OCI-LY3 (cell line): Measurements from ENCODE around the gene KRT8.

Experiments used
- H2AFZ ChIP-seq: fragments of 200-600, 300-600 bp; shearing (Covaris generic); 2 replicates; pipeline ENCODE4 v1.6.0; 2014; ENCODE audit warnings: antibody characterized with exemption, low read depth, low read length
- H3K27ac ChIP-seq: fragments of 200-600, 300-600 bp; sonication (generic); 2 replicates; pipeline ENCODE4 v1.5.1; 2014; ENCODE audit warnings: mild to moderate bottlenecking, low read length, moderate library complexity, mixed read lengths
- H3K27me3 ChIP-seq: fragments of 200-600, 300-600 bp; sonication (generic); 2 replicates; pipeline ENCODE4 v1.6.1; 2014; ENCODE audit warnings: low read depth, low read length, mixed read lengths
- H3K36me3 ChIP-seq: fragments of 200-600, 300-600 bp; sonication (generic); replicated peaks from 2 replicates; pipeline ENCODE3; 2014; ENCODE audit warnings: low read depth, low read length, mixed read lengths
- H3K4me1 ChIP-seq: fragments of 300-600, 200-600 bp; sonication (generic); 2 replicates; pipeline ENCODE4 v1.6.1; 2014; ENCODE audit warnings: low read length, mixed read lengths
- H3K4me2 ChIP-seq: fragments of 200-600, 300-600 bp; sonication (generic); 2 replicates; pipeline ENCODE4 v1.6.1; 2014; ENCODE audit warnings: low read length, mixed read lengths
- H3K4me3 ChIP-seq: fragments of 300-600, 200-600 bp; sonication (generic); 2 replicates; pipeline ENCODE4 v1.5.1; 2014; ENCODE audit warnings: antibody characterized with exemption, mild to moderate bottlenecking, low read length, moderate library complexity
- H3K79me2 ChIP-seq: fragments of 300-600, 200-600 bp; shearing (Covaris generic); 2 replicates; pipeline ENCODE4 v1.6.1; 2014; ENCODE audit warnings: mild to moderate bottlenecking, low read length, mixed read lengths
- H3K9ac ChIP-seq: fragments of 300-600, 200-600 bp; shearing (Covaris generic); 2 replicates; pipeline ENCODE4 v1.6.0; 2014; ENCODE audit warnings: mild to moderate bottlenecking, low read length, moderate library complexity
- H3K9me3 ChIP-seq: fragments of 200-600, 300-600 bp; shearing (Covaris generic); 2 replicates; pipeline ENCODE4 v1.6.1; 2014; ENCODE audit warnings: low read length, mixed read lengths; ENCODE audit not compliant: insufficient read depth
- H4K20me1 ChIP-seq: fragments of 200-600, 300-600 bp; sonication (generic); 2 replicates; pipeline ENCODE4 v1.6.1; 2016; ENCODE audit warnings: low read length, mixed read lengths; ENCODE audit not compliant: insufficient read depth
- EZH2phosphoT487 ChIP-seq: fragments of 200-600 bp; shearing (Covaris generic); IDR thresholded peaks from 2 replicates; pipeline ENCODE4 v1.6.1; 2018; ENCODE audit warnings: antibody characterized with exemption, mixed run types, low read depth
- TF ChIP-seq, protein P1 (sequence below): fragments of 200-600, 300-600 bp; sonication (generic); IDR thresholded peaks from 2 replicates; pipeline ENCODE4 v1.5.1; 2014; ENCODE audit warnings: antibody characterized with exemption, low read length, low read depth

The KRT8 gene

DNA sequence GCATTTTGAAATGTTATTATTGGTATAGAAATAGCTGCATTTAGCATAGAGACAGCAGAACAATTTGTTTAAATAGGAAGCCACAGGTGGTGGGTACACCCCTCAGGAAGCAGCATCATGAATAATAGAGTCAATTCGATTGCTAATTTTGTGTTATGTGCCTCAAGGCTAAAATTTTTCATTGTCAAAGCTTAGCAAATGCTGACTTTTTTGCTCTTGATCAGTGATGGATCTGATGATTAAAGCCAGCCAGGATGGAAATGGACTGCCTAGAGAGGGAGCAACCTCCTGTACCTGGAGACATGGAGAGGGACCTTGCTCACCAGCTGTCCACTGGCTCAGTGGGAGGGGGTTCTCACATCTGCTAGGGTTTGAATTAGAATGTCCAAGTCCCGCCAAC lies 4.5 kb upstream of the KRT8 start:
- H3K9ac ChIP-seq: no peak overlapping the region
- H3K27ac ChIP-seq: no peak overlapping the region
- H4K20me1 ChIP-seq: no peaks in the 10 kb centered on the region
- H2AFZ ChIP-seq: no peak overlapping the region
- no peaks in the 10 kb centered on the region for H3K36me3 ChIP-seq
- H3K4me2 ChIP-seq: no peak overlapping the region
- 0 out of 2 replicates have a peak, but pooled peaks cover under 1% of the 10 kb centered on the region for H3K4me1 ChIP-seq
- no peaks in the 10 kb centered on the region for H3K9me3 ChIP-seq
- H3K79me2 ChIP-seq: no peaks in the 10 kb centered on the region
- TF ChIP-seq, protein P1, sequence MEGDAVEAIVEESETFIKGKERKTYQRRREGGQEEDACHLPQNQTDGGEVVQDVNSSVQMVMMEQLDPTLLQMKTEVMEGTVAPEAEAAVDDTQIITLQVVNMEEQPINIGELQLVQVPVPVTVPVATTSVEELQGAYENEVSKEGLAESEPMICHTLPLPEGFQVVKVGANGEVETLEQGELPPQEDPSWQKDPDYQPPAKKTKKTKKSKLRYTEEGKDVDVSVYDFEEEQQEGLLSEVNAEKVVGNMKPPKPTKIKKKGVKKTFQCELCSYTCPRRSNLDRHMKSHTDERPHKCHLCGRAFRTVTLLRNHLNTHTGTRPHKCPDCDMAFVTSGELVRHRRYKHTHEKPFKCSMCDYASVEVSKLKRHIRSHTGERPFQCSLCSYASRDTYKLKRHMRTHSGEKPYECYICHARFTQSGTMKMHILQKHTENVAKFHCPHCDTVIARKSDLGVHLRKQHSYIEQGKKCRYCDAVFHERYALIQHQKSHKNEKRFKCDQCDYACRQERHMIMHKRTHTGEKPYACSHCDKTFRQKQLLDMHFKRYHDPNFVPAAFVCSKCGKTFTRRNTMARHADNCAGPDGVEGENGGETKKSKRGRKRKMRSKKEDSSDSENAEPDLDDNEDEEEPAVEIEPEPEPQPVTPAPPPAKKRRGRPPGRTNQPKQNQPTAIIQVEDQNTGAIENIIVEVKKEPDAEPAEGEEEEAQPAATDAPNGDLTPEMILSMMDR: no peak
- TF ChIP-seq EZH2phosphoT487: no peak
- peaks cover 15% of the 10 kb centered on the region for H3K27me3 ChIP-seq
- no peak overlapping the region for H3K4me3 ChIP-seq

DNA sequence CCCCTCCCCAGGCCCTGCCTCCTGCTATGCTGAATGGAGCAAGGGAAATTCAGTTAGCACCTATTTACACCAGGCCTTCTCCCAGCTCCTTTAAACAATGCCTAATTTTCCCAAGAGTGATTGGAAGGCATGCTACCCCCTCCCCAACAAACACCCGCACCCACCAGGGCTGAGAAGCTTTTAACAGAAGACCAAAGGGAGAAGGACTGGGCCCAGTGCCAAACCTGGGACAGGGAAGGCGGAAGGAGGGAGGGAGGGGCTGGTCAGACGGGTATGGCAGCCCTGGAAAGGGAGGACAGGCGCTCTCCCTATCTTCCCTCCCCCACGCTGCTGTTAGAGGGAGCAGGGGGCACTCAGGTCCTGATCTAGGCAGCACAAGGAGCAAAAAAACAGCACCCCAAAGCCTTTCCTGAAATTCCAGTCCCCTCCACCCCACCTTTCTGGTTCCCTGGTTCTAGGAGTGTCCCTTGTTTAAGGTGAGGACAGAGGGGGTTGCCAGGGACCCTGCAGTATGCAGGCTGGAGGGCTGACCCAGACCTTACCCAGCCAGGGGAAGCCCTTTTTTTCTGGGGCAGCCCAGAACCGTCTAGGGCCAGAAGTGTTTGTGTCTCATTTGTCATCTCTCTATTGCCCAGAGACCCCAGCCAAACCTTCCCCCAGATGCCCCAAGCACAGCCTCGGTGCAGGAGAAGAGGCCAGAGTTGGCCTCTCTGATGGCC lies 2.4 kb upstream of the KRT8 start:
- no peak overlapping the region for H3K4me2 ChIP-seq
- H3K9ac ChIP-seq: no peak overlapping the region
- H3K36me3 ChIP-seq: no peaks in the 10 kb centered on the region
- TF ChIP-seq, protein P1: no peak
- TF ChIP-seq EZH2phosphoT487: no peak
- no peaks in the 10 kb centered on the region for H4K20me1 ChIP-seq
- no peaks in the 10 kb centered on the region for H3K9me3 ChIP-seq
- no peak overlapping the region for H2AFZ ChIP-seq
- H3K27me3 ChIP-seq: peaks cover 15% of the 10 kb centered on the region
- H3K4me3 ChIP-seq: no peak overlapping the region
- H3K79me2 ChIP-seq: no peaks in the 10 kb centered on the region
- peaks cover 9% of the 10 kb centered on the region for H3K4me1 ChIP-seq
- no peak overlapping the region for H3K27ac ChIP-seq

DNA sequence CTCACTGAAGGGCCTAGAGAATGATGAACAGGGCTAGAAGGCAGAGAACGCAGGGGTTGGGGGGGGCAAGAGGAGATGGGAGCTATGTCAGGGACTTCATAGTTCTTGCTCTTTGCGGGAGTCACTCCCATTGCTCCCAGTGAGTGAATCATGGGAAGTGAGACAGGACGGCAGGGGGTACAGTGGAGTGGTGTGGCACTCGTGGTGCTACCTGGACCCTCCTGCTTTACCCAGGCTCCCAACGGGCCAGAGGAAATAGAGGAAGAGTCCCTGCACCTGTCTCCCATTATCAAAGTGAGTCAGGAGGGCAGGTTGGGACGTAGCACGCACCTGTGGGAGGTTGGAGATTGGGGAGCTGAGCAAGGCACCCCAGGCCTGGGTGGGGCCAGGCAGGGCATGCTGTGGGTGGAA lies 1.3 kb upstream of the KRT8 start:
- Histone ChIP-seq H3K27me3 (peaks cover 15% of the 10 kb centered on the region), H3K36me3 (no peaks in the 10 kb centered on the region), H3K9ac (no peak overlapping the region), H3K9me3 (no peaks in the 10 kb centered on the region), H2AFZ (no peak overlapping the region), H3K4me1 (peaks cover 9% of the 10 kb centered on the region), H3K27ac (no peak overlapping the region), H3K79me2 (no peaks in the 10 kb centered on the region), H3K4me3 (no peak overlapping the region), H4K20me1 (no peaks in the 10 kb centered on the region), H3K4me2 (no peak overlapping the region)
- TF ChIP-seq EZH2phosphoT487: no peak
- TF ChIP-seq, protein P1: no peak

DNA sequence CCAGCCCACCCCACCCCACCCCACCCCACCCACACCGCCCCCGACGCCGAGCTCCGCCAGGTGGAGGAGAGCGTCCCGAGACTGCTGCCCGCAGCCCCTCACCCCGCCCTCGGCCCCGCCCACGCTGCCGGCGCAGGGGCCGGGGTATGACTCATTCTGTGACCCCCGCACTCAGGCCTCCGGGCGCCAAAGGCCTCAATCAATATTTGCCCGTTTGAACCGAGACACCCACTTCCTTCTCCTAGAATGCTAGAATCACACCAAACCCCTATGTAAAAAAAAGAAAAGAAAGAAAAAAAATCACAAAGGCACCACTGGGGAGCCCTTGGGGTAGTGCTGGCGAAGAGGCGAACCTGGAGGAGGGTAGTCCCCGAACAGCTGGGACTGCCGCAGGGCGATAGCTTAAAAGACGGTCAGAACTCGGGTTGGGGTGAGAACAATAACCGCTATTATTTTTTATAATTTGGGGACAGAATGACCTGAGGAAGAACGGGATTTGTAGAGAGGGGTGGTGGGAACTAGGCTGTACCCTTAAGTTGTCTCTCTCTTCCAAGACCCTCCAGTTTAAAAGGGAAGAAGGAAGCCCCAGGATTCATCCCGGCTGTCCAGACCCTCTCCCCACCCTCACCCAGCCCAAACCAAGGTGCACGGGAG lies 894 bp downstream of the KRT8 start:
- H4K20me1 ChIP-seq: no peaks in the 10 kb centered on the region
- H3K9me3 ChIP-seq: no peaks in the 10 kb centered on the region
- H3K27ac ChIP-seq: 0 out of 2 replicates have a peak overlapping the region, but pooled peaks have one; percentile 4
- peak overlapping the region; percentile 47 for H3K4me2 ChIP-seq
- peaks cover 3% of the 10 kb centered on the region for H3K27me3 ChIP-seq
- peak overlapping the region; percentile 63 for H3K4me3 ChIP-seq
- H3K79me2 ChIP-seq: no peaks in the 10 kb centered on the region
- TF ChIP-seq, protein P1: no peak
- no peak for TF ChIP-seq EZH2phosphoT487
- peak overlapping the region; percentile 35; the same call in 1 of the 2 replicates for H3K9ac ChIP-seq
- no peak overlapping the region for H2AFZ ChIP-seq
- H3K4me1 ChIP-seq: peaks cover 9% of the 10 kb centered on the region
- H3K36me3 ChIP-seq: no peaks in the 10 kb centered on the region
